ENCODE data around the gene VEZF1.
"Not testable (repeated sequence)": the region's sequence is repeated elsewhere in the genome, so short reads cannot be mapped to it uniquely, and the experiment has no call there.

Gene VEZF1

GRCh38 chr17:57976594-57976993, 11.5 kb downstream of the VEZF1 start:
- Histone ChIP-seq H4K20me1 (ENCODE audit: insufficient read depth, low read length) (peaks cover 16% of the 10 kb centered on the region), H3K4me3 (ENCODE audit: low read depth in 1 of 2, low read length in 2 of 2) (no peak overlapping the region), H3K27me3 (ENCODE audit: insufficient read depth, low read length, poor library complexity) (no peaks in the 10 kb centered on the region), H3K79me2 (ENCODE audit: insufficient read depth, low read length) (peaks cover 13% of the 10 kb centered on the region), H3K4me2 (ENCODE audit: insufficient read depth, low read length) (no peak overlapping the region), H3K9ac (ENCODE audit: low read depth, low read length) (no peak overlapping the region), H3K36me3 (ENCODE audit: insufficient read depth, low read length) (peaks cover 81% of the 10 kb centered on the region), H2AFZ (ENCODE audit: low read depth, low read length) (no peak overlapping the region), H3K9me3 (ENCODE audit: insufficient read depth, low read length, severe bottlenecking) (no peaks in the 10 kb centered on the region), H3K4me1 (ENCODE audit: insufficient read depth, low read length) (no peaks in the 10 kb centered on the region), H3K27ac (ENCODE audit: low read length) (no peak overlapping the region)
- DNase-seq: no peak
- TF ChIP-seq CTCF (IDR thresholded peaks at IDR 0.05; ENCODE audit: borderline replicate concordance, extremely low read depth, low read length, poor library complexity, severe bottlenecking): no peak
- TF ChIP-seq EZH2 (IDR thresholded peaks at IDR 0.05; ENCODE audit: borderline replicate concordance, low read depth, low read length, severe bottlenecking): no peak
- ATAC-seq (ENCODE audit: insufficient read depth, low read depth): no peak

- Histone ChIP-seq H3K79me2 (ENCODE audit: insufficient read depth, low read length) (peaks cover 3% of the 10 kb centered on the region), H3K4me2 (ENCODE audit: insufficient read depth, low read length) (no peak overlapping the region), H3K9ac (ENCODE audit: low read depth, low read length) (no peak overlapping the region), H3K9me3 (ENCODE audit: insufficient read depth, low read length, severe bottlenecking) (no peaks in the 10 kb centered on the region), H3K4me1 (ENCODE audit: insufficient read depth, low read length) (no peaks in the 10 kb centered on the region), H3K27ac (ENCODE audit: low read length) (no peak overlapping the region), H3K36me3 (ENCODE audit: insufficient read depth, low read length) (peaks cover 68% of the 10 kb centered on the region), H2AFZ (ENCODE audit: low read depth, low read length) (no peak overlapping the region), H4K20me1 (ENCODE audit: insufficient read depth, low read length) (peaks cover 10% of the 10 kb centered on the region), H3K27me3 (ENCODE audit: insufficient read depth, low read length, poor library complexity) (no peaks in the 10 kb centered on the region), H3K4me3 (ENCODE audit: low read depth in 1 of 2, low read length in 2 of 2) (no peak overlapping the region)
- no peak for ATAC-seq (ENCODE audit: insufficient read depth, low read depth)
- no peak for DNase-seq
- TF ChIP-seq CTCF (IDR thresholded peaks at IDR 0.05; ENCODE audit: borderline replicate concordance, extremely low read depth, low read length, poor library complexity, severe bottlenecking): no peak
- TF ChIP-seq EZH2 (IDR thresholded peaks at IDR 0.05; ENCODE audit: borderline replicate concordance, low read depth, low read length, severe bottlenecking): no peak
These were observed 13.0 kb downstream of the VEZF1 start for GRCh38 chr17:57975044-57975443.

DNA sequence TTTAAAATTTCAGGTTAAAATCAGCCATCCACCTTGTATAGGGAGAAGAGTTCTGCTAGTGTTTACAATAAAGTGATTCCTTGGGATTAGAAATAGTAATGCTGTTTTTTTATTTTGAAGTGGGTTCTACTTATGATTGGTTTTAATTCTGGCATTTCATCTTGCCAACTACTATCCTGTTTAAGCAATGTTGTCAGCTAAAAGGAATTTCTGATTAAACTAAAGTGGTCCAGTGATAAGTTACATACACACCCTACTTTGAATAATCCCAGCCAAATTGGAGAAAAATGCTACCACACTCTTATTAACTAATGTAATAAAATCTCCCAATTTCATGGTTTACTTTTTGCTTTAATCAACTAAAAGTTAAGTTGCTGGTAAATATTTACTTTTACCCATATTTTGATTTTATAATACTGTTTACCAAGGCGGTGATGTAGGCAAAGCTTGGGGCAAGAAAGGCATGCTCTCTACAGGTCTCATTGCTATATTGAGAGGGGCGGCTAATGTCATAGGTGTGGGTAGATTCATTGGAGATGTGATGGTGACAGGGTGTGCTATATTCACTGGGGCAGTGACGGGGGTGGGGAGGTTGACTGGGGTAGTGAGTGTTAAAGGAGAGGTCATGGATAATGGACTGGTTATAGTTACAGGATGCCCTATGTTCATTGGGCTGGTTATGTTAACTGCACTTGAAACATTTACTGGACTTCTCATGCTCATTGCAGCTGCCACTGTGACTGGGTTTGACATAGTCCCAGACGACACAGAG, 13.8 kb downstream of the VEZF1 start:
- H3K27me3 ChIP-seq (ENCODE audit: insufficient read depth, low read length, poor library complexity); H3K9me3 ChIP-seq (ENCODE audit: insufficient read depth, low read length, severe bottlenecking); H3K27ac ChIP-seq (ENCODE audit: low read length); H3K4me3 ChIP-seq (ENCODE audit: low read depth in 1 of 2, low read length in 2 of 2); H3K4me2 ChIP-seq (ENCODE audit: insufficient read depth, low read length); H3K9ac ChIP-seq (ENCODE audit: low read depth, low read length); DNase-seq; H3K4me1 ChIP-seq (ENCODE audit: insufficient read depth, low read length); ATAC-seq (ENCODE audit: insufficient read depth, low read depth); H2AFZ ChIP-seq (ENCODE audit: low read depth, low read length); H4K20me1 ChIP-seq (ENCODE audit: insufficient read depth, low read length); H3K79me2 ChIP-seq (ENCODE audit: insufficient read depth, low read length): not testable (repeated sequence)
- peaks cover 61% of the 10 kb centered on the region for H3K36me3 ChIP-seq (ENCODE audit: insufficient read depth, low read length)

DNA sequence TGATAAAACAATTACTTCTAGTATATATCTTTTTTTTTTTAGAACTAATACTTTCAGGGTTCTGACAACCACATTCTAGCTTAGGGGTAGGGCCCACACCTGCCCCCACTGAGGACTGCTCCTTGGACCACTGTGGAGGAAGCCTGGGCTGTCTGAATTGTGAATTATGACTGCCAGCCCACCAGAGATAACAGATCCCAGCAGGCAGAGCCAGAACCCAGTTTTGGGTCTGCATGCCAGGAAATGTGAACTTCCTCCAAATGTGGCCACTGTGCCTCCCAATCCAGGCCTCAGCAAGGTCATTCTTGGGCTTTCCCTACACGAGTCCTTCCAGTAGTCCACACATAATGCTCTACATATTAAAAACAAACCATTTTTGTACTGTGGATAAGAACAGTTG, 15.9 kb downstream of the VEZF1 start:
- H3K36me3 ChIP-seq (ENCODE audit: insufficient read depth, low read length): peaks cover 42% of the 10 kb centered on the region
- DNase-seq: no peak
- TF ChIP-seq CTCF (IDR thresholded peaks at IDR 0.05; ENCODE audit: borderline replicate concordance, extremely low read depth, low read length, poor library complexity, severe bottlenecking) (no peak), EZH2 (IDR thresholded peaks at IDR 0.05; ENCODE audit: borderline replicate concordance, low read depth, low read length, severe bottlenecking) (no peak)
- H3K27me3 ChIP-seq (ENCODE audit: insufficient read depth, low read length, poor library complexity): no peaks in the 10 kb centered on the region
- H3K4me2 ChIP-seq (ENCODE audit: insufficient read depth, low read length): no peak overlapping the region
- no peaks in the 10 kb centered on the region for H3K79me2 ChIP-seq (ENCODE audit: insufficient read depth, low read length)
- H2AFZ ChIP-seq (ENCODE audit: low read depth, low read length): no peak overlapping the region
- no peaks in the 10 kb centered on the region for H3K9me3 ChIP-seq (ENCODE audit: insufficient read depth, low read length, severe bottlenecking)
- H3K4me1 ChIP-seq (ENCODE audit: insufficient read depth, low read length): no peaks in the 10 kb centered on the region
- H3K27ac ChIP-seq (ENCODE audit: low read length): no peak overlapping the region
- H3K9ac ChIP-seq (ENCODE audit: low read depth, low read length): no peak overlapping the region
- no peak overlapping the region for H3K4me3 ChIP-seq (ENCODE audit: low read depth in 1 of 2, low read length in 2 of 2)
- H4K20me1 ChIP-seq (ENCODE audit: insufficient read depth, low read length): peaks cover 3% of the 10 kb centered on the region
- ATAC-seq (ENCODE audit: insufficient read depth, low read depth): no peak
